Testis (tissue), 5 donors: ENCODE measurements around the gene CKMT1B. TPM values are rescaled to one million over a fixed set of nuclear protein-coding genes. Genes with fewer than 3 reads are reported as not detected.
"Not testable (repeated sequence)": the region's sequence is repeated elsewhere in the genome, so short reads cannot be mapped to it uniquely, and the experiment has no call there.

ENCODE experiments used
- DNase-seq: peaks from one replicate; pipeline ENCODE4 v3.0.0-alpha.2; 2019
- H3K27ac ChIP-seq, 2 donors: fragments of 200-600 bp; sonication (generic); one replicate each; pipeline ENCODE4 v1.5.1; 2019
- H3K27me3 ChIP-seq: fragments of 200-600 bp; sonication (generic); one replicate; pipeline ENCODE4 v1.5.1; 2019
- H3K36me3 ChIP-seq: fragments of 200-600 bp; sonication (generic); one replicate; pipeline ENCODE4 v1.5.1; 2017; ENCODE audit warnings: low read depth; ENCODE audit errors: missing control alignments
- H3K4me1 ChIP-seq: fragments of 200-600 bp; sonication (generic); one replicate; pipeline ENCODE4 v1.5.1; 2019
- H3K4me3 ChIP-seq, 2 donors: fragments of 200-600 bp; sonication (generic); one replicate each; pipeline ENCODE4 v1.5.1; 2017 to 2019
- H3K9me3 ChIP-seq: fragments of 200-600 bp; sonication (generic); one replicate; pipeline ENCODE4 v1.5.1; 2017
- POLR2A ChIP-seq: fragments of 450-650 bp; IDR thresholded peaks from one replicate; pipeline ENCODE4 v1.6.1; 2017; ENCODE audit warnings: antibody characterized with exemption, mild to moderate bottlenecking, moderate library complexity
- WGBS, 2 donors: methylation state at CpG; one replicate each; pipeline ENCODE4 v1.1.5; 2018; 5-methylcytosine and 5-hydroxymethylcytosine counted together
- intact Hi-C: fragments of 100-400 bp; cut with DNase I; formaldehyde crosslinking; loops from one replicate; pipeline ENCODE4 v1.15.1; 2023; ENCODE audit warnings: low total_unique reads
- long read RNA-seq, 2 donors: transcript quantifications; one replicate each; lab custom pipeline, GENCODE V29; 2026
- polyA plus RNA-seq: library from polyadenylated mRNA; stranded (reverse); fragments of 350-450 nt; fragmentation: Illumina TruSeq; extraction: RNeasy Lipid Tissue Mini Kit (QIAGEN cat#74804); gene quantifications from one replicate; pipeline ENCODE4 v1.2.3, GENCODE V29; 2014; ENCODE audit warnings: low read depth, low replicate concordance; ENCODE audit not compliant: insufficient read depth
- total RNA-seq, 2 donors: library from RNA; depleted of rRNA; stranded (reverse); fragments of >200 nt; gene quantifications; one replicate each; pipeline ENCODE4 v1.2.3, GENCODE V29; 2016
- TF ChIP-seq, protein P1 (sequence below), 3 experiments: fragments of 450-650 bp in 2 of 3; fragments of 200-600 bp in 1 of 3; sonication (generic) in 1 of 3; IDR thresholded peaks; one replicate each; pipeline ENCODE4 v1.5.1; 2016 to 2019; ENCODE audit warnings: antibody characterized with exemption in 3 of 3, mild to moderate bottlenecking in 2 of 3, moderate library complexity in 1 of 3

CKMT1B gene
- total RNA-seq = under 1 TPM in 1 of 2 donors, not detected in 1; 0.56 TPM
- 0.57 TPM for polyA plus RNA-seq
- long read RNA-seq, donor 1 = 0 reads
- long read RNA-seq, donor 2 = 0 reads

DNA sequence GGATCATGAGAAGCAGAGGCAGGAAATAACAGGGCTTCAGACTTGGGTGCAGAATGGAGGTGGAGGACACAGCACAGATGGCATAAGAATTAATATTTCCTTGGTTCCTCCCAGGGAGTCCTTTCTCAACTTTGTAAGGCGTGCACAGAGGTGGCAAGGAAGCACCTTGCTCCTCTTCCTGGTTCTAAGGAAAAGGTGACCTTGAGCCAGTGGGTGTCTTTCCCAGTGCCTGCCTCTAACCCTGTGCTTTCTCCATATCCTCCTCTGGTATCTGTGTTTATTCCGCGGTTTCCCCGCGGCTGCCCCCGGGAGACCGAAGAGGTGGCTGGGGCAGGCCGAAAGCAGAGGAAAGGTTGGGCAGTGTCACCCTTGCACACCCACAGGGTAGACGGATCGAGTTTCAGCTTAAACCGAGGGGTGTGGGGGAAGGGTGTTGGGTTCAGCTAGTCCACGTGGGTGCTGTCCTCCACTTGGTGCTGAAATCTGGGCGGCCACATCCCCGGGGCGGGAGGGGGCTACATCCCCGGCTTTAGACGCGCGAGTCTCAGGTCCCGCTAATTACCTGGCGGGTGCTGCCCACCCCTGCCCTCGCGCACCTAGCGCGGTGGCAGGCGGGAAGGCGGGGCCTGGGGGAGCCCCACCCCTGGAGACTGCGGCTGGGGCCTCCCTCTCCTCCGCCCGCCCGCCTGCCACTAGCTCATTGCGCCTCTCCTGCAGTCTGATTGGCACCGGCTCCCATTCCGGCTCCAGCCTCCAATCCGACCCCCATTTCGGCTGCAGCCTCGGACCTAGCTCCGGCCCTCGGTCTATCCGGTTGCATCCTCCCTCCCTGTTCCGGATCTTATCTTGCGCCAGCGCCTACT lies at the start of gene CKMT1B:
TSS of gene CKMT1B (plus strand) at position 700 of the 863 bp plus-strand sequence. CDS start 192 bp downstream, outside the sequence.
- H3K27ac ChIP-seq, H3K4me3 ChIP-seq, DNase-seq, intact Hi-C loops, H3K4me1 ChIP-seq, H3K9me3 ChIP-seq, H3K27me3 ChIP-seq, H3K36me3 ChIP-seq: not testable (repeated sequence)
- no CpG with 5 or more reads among the region's 43 CpGs for WGBS, 2 donors

DNA sequence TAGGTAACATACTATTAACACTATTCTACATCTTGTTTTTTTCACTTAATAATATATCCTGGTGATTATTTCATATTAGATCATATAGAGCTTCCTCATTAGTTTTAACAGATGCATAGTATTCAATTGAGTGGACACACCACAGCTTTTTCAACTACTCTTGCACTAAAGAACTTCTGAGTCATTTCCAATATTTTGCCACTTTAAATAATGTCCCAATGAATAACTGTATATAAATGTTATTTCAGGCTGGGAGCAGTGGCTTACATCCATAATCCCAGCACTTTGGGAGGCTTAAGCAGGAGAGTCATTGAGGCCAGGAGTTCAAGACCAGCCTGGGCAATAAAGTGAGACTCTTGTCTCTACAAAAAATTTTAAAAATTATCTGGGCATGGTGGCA lies 49.6 kb upstream of the CKMT1B start:
- TF ChIP-seq, protein P1, sequence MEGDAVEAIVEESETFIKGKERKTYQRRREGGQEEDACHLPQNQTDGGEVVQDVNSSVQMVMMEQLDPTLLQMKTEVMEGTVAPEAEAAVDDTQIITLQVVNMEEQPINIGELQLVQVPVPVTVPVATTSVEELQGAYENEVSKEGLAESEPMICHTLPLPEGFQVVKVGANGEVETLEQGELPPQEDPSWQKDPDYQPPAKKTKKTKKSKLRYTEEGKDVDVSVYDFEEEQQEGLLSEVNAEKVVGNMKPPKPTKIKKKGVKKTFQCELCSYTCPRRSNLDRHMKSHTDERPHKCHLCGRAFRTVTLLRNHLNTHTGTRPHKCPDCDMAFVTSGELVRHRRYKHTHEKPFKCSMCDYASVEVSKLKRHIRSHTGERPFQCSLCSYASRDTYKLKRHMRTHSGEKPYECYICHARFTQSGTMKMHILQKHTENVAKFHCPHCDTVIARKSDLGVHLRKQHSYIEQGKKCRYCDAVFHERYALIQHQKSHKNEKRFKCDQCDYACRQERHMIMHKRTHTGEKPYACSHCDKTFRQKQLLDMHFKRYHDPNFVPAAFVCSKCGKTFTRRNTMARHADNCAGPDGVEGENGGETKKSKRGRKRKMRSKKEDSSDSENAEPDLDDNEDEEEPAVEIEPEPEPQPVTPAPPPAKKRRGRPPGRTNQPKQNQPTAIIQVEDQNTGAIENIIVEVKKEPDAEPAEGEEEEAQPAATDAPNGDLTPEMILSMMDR (IDR thresholded peaks at IDR 0.05) = no peak
- no peak for TF ChIP-seq POLR2A
- H3K27ac ChIP-seq = no peak overlapping the region
- H3K27me3 ChIP-seq = no peaks in the 10 kb centered on the region
- no peak overlapping the region for H3K4me3 ChIP-seq
- DNase-seq = no peak
- no peaks in the 10 kb centered on the region for H3K9me3 ChIP-seq
- H3K4me1 ChIP-seq = no peaks in the 10 kb centered on the region
- H3K36me3 ChIP-seq = no peaks in the 10 kb centered on the region
- intact Hi-C loops = no loop called here

DNA sequence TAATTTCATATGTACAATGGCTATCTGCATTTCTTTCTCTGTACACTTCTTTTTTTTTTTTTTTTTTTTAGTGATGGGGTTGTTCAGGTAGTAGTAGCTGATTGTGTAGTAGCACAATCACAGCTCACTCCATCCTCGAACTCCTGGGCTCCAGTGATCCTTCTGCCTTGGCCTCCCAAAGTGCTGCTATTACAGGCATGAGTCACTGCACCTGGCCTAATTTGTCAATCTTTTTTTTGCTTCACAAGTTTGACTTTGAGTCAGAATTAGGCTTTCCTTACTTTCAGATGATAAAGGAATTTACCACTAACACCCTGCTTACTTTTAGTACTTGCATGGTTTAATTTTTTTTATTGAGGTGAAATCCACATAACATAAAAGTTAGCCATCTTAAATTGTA lies 48.4 kb upstream of the CKMT1B start:
- Histone ChIP-seq H3K27me3 (no peaks in the 10 kb centered on the region), H3K4me3 (no peak overlapping the region), H3K4me1 (no peaks in the 10 kb centered on the region), H3K9me3 (no peaks in the 10 kb centered on the region), H3K36me3 (no peaks in the 10 kb centered on the region), H3K27ac (no peak overlapping the region)
- WGBS, 2 donors = 93 to 96% methylated on average over 1 of the region's 1 CpG
- DNase-seq = no peak
- intact Hi-C loops = no loop called here
- TF ChIP-seq, protein P1 (IDR thresholded peaks at IDR 0.05) = no peak
- no peak for TF ChIP-seq POLR2A

DNA sequence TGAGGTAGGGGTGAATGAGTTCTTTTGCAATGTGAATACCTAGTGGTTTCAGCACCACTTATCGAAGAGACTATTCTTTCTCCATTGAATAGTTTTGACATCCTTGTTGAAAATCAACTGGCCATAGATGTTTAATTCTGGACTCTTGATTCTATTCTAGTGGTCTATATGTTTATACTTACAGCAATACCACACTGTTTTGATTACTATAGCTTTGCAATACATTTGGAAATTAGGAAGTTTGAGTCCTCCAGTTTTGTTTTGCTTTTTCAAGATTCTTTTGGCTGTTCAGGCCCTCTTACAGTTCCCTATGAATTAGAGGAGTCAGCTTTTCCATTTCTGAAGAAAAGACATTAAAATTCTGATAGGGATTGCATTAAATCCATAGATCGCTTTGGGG lies 46.3 kb upstream of the CKMT1B start:
- Histone ChIP-seq H3K4me1 (no peaks in the 10 kb centered on the region), H3K27ac (no peak overlapping the region), H3K27me3 (no peaks in the 10 kb centered on the region), H3K9me3 (no peaks in the 10 kb centered on the region), H3K4me3 (no peak overlapping the region), H3K36me3 (no peaks in the 10 kb centered on the region)
- WGBS, 2 donors = 94 to 98% methylated on average over 2 of the region's 2 CpGs
- TF ChIP-seq, protein P1 (IDR thresholded peaks at IDR 0.05) = no peak
- DNase-seq = no peak
- intact Hi-C loops = no loop called here

DNA sequence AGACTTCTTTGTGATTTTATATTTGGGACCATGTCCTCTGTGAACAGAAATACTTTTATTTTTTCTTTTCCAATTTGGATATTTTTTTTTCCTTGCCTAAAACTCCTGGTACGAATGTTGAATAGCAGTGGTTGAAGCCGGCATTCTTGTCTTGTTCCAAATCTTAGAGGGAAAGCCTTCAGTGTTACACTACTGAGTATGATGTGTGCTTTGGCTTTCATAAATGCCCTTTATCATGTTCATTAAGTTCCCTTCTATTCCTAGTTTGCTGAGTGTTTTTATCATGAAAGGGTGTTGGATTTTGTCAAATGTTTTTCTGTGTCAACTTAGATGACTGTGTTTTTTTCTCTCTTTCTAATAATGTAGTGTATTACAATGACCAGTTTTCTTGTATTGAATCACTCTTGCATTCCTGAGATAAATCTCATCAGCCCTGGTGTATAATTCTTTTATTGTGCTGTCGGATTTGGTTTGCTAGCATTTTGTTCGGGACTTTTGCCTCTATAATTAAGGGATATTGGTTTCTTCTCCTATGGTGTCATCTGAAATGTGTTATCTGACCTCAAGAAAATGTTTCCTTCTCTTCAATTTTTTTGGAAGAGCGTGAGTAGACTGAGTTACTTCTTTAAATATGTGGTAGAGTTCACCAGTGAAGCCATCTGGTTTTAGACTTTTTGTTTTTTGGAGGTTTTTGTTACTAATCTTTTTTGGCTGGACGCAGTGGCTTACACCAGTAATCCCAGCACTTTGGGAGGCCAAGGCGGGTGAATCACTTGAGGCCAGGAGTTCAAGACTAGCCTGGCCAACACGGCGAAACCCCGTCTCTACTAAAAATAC lies 43.1 kb upstream of the CKMT1B start:
- intact Hi-C loops = no loop called here
- DNase-seq = no peak
- H3K27ac ChIP-seq = peak overlapping the region in 1 of 2 donors; percentile 47
- H3K4me3 ChIP-seq = no peak overlapping the region
- no peak for TF ChIP-seq POLR2A
- TF ChIP-seq, protein P1 (IDR thresholded peaks at IDR 0.05) = no peak
- H3K27me3 ChIP-seq = no peaks in the 10 kb centered on the region
- H3K4me1 ChIP-seq = no peaks in the 10 kb centered on the region
- H3K36me3 ChIP-seq = no peaks in the 10 kb centered on the region
- no peaks in the 10 kb centered on the region for H3K9me3 ChIP-seq
- 38 to 42% methylated on average over 10 of the region's 10 CpGs for WGBS, 2 donors
